ENCODE results near the gene TNFRSF11A. TPM values are rescaled to one million over a fixed set of nuclear protein-coding genes. Genes with fewer than 3 reads are reported as not detected.

Gene TNFRSF11A
- total and polyA plus RNA-seq, 10 donors, result 0.29 to 11.8 (median 4.2) TPM

- H3K9me3 ChIP-seq, result no peaks in the 10 kb centered on the region
- H3K4me1 ChIP-seq, result peaks cover 0 to 34% (median 12%) of the 10 kb centered on the region in 6 donors
- H3K27ac ChIP-seq, result no peak overlapping the region
- no peak for TF ChIP-seq POLR2AphosphoS5 (IDR thresholded peaks at IDR 0.05)
- no peak for TF ChIP-seq POLR2A (IDR thresholded peaks at IDR 0.05)
- no peak for TF ChIP-seq CTCF (IDR thresholded peaks at IDR 0.05 in 8 of 11, conservative IDR thresholded peaks at IDR 0.05 in 3 of 11)
- H3K27me3 ChIP-seq (replicated peaks in 1 of 7), result no peaks in the 10 kb centered on the region
- WGBS, 5 donors, result 87 to 92% (median 90%) methylated on average over 6 of the region's 6 CpGs
- no peak for DNase-seq
- peaks cover 0 to 94% (median 29%) of the 10 kb centered on the region in 6 donors for H3K36me3 ChIP-seq
- no peak overlapping the region for H3K4me3 ChIP-seq
- intact Hi-C loops (cut with DNase I; ENCODE audit: low total_unique reads), result no loop called here
Observed at GRCh38 chr18:62285281-62285680, 39.8 kb upstream of the TNFRSF11A start.

- WGBS, 5 donors, result 40 to 51% (median 43%) methylated on average over 2 of the region's 2 CpGs
- peaks cover 0 to 26% (median 12%) of the 10 kb centered on the region in 6 donors for H3K4me1 ChIP-seq
- H3K27ac ChIP-seq, result peak overlapping the region in 1 of 8 donors; percentile 36
- no peaks in the 10 kb centered on the region for H3K27me3 ChIP-seq (replicated peaks in 1 of 7)
- intact Hi-C loops (cut with DNase I; ENCODE audit: low total_unique reads), result no loop called here
- no peak for TF ChIP-seq POLR2AphosphoS5 (IDR thresholded peaks at IDR 0.05)
- no peak for TF ChIP-seq CTCF (IDR thresholded peaks at IDR 0.05 in 8 of 11, conservative IDR thresholded peaks at IDR 0.05 in 3 of 11)
- no peak for TF ChIP-seq POLR2A (IDR thresholded peaks at IDR 0.05)
- no peaks in the 10 kb centered on the region for H3K9me3 ChIP-seq
- no peak for DNase-seq
- peaks cover 0 to 95% (median 29%) of the 10 kb centered on the region in 6 donors for H3K36me3 ChIP-seq
- no peak overlapping the region for H3K4me3 ChIP-seq
Observed at GRCh38 chr18:62287781-62288664, 37.1 kb upstream of the TNFRSF11A start.

- H3K9me3 ChIP-seq, result no peaks in the 10 kb centered on the region
- 39 to 48% (median 47%) methylated on average over 2 of the region's 2 CpGs for WGBS, 5 donors
- H3K27ac ChIP-seq, result peak overlapping the region in 1 of 8 donors; percentile 36
Observed at GRCh38 chr18:62288665-62289008, 36.5 kb upstream of the TNFRSF11A start.

More at GRCh38 chr18:62288665-62289008, 36.5 kb upstream of the TNFRSF11A start:
- Histone ChIP-seq H3K4me3 (no peak overlapping the region), H3K36me3 (peaks cover 0 to 95% (median 29%) of the 10 kb centered on the region in 6 donors), H3K27me3 (replicated peaks in 1 of 7) (no peaks in the 10 kb centered on the region), H3K4me1 (peaks cover 0 to 26% (median 12%) of the 10 kb centered on the region in 6 donors)
- no peak for DNase-seq
- intact Hi-C loops (cut with DNase I; ENCODE audit: low total_unique reads), result no loop called here
- TF ChIP-seq CTCF (IDR thresholded peaks at IDR 0.05 in 8 of 11, conservative IDR thresholded peaks at IDR 0.05 in 3 of 11) (no peak), POLR2A (IDR thresholded peaks at IDR 0.05) (no peak), POLR2AphosphoS5 (IDR thresholded peaks at IDR 0.05) (no peak)

Data from spleen (tissue), 11 donors.